ENCODE results near the gene FBXO41.

Gene FBXO41

GRCh38 chr2:73260338-73260984, 23.8 kb downstream of the FBXO41 start:
- DNase-seq (ENCODE audit: low spot score), result peak; percentile 31

DNA sequence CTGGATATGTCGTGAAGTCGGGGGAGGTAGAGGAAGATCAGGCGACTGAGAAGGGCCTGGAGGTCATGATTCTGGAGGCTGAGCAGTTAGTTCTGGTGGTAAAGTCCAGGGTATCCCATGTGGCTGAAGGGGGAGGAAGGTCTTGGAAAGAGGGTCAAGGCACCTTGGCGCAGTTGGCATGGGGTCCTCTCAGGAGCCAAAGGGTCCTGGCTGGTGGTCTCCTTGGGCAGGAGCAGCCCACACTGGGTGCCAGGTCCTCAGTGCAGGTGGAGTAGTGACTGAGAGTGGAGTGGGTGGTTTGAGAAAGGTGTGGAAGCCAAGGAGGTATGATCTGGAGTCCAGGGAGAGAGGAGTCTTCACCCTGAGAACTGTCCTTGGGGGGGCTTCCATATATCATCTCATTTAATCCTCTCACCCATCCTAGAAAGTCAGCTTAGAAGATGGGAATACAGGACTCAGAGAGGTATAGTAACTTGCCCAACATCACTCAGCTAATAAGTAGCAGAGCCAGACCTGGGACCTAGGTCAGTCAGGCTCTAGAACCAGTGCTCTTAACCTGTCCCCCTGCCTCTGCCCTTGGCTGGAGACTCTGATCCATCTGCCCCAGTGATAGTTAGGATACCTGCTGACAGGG, 24.5 kb downstream of the FBXO41 start:
- DNase-seq (ENCODE audit: low spot score), result no peak

GRCh38 chr2:73259276-73259675, 25.0 kb downstream of the FBXO41 start:
- DNase-seq (ENCODE audit: low spot score), result no peak

- no peak for DNase-seq (ENCODE audit: low spot score)
Observed at GRCh38 chr2:73258913-73259215, 25.4 kb downstream of the FBXO41 start.

GRCh38 chr2:73258186-73258912, 25.9 kb downstream of the FBXO41 start:
- no peak for DNase-seq (ENCODE audit: low spot score)

DNA sequence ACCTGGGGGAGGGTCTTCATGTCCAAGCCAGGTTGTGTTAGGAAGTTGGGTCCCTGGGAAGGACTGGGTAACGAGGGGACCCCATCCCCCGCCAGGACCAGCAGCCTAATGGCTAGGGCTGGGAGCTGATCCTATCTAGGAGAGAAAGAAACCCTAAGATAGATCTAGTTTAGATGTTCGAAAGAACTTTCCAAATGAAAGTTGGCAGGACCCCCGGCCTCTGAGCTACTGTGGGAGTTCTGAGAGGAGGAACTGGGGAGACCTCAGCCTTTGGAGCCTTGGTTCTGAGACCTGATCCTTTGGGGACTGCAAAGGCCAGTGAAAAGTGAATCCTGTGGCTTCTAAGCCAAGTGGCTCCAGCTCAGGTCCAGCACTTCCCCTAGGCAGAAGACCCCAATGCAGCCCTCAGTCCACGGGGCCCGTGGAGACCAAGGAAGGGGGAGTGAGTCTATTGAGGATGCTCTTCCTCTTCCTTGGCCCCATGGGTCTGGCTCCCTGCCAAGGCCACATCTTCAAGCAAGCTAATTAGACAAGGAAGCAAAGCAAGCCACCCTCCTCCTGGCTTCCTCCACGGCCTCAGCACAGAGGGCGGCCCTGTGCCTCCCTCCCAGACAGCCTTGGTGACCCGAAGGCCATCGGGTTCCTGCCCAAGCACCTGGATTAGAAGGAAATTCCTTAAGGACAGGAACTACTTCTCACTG, 26.7 kb downstream of the FBXO41 start:
- no peak for DNase-seq (ENCODE audit: low spot score)

DNA sequence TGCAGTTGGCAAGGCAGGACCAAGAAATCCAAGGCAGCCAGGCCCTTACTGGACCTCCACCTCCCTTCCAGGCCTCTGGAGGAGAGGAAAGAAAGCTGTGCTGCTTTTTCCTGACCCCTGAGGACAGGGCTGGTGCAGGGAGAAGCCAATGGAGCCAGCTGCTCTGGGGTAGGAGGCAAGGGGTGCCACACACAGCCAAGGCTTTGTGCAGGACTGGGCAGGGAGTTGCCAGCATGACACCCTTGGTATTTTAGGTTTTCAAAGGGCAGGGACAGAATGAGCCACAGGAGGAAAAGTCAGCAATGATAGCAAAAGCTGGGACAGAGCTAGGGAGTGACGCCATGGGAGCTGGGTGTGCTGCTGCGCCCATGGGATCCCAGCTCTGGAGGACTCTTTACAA, 27.3 kb downstream of the FBXO41 start:
- DNase-seq (ENCODE audit: low spot score), result no peak

DNA sequence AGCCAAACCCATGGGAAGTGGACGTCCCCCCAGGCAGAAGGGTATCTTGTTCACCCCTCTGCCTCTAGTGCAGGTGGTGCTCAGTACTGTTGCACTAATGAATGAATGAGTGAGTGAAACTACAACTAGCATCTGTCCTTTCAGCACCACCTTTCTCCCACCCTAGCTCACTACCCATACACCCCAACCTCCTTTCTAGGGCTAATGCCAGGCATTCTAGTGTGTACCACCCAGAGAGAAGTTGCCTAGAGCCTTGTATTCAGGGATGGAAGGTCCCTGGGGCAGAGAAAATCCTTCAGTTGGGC, 27.7 kb downstream of the FBXO41 start:
- DNase-seq (ENCODE audit: low spot score), result no peak

DNA sequence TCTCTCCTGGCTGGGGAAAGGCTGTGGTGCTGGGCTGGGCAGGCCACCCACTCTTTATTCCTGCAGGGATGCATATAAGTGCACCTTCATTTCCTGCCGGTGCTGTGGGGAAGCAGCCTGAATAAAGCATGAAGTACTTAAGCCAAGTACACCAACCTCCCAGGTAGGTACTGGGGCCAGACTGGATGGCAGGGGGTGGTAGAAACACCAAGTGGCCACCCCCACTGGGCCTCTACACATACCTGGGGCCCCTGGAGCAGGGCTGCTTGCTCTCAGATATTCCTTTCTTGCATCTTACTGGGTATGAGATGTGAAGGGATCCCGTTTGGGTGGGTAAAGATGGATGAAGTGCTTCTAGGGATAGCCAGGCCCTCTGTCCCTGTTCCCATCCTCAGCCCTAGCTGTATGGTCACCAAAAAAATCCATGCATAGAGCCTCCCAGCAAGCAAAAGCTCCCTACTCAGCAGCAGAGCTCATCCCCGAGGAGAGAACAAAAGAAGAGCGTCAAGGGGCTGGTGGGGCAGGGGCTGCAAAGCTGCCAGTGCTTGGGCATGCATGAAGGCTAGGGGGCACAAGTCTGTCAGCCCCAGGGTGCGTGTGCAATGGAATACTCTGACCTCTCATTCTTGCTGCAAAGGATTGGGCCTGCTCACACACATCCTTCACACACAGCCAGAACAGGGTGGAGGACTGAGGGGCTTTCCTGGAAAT, 28.2 kb downstream of the FBXO41 start:
- no peak for DNase-seq (ENCODE audit: low spot score)

DNA sequence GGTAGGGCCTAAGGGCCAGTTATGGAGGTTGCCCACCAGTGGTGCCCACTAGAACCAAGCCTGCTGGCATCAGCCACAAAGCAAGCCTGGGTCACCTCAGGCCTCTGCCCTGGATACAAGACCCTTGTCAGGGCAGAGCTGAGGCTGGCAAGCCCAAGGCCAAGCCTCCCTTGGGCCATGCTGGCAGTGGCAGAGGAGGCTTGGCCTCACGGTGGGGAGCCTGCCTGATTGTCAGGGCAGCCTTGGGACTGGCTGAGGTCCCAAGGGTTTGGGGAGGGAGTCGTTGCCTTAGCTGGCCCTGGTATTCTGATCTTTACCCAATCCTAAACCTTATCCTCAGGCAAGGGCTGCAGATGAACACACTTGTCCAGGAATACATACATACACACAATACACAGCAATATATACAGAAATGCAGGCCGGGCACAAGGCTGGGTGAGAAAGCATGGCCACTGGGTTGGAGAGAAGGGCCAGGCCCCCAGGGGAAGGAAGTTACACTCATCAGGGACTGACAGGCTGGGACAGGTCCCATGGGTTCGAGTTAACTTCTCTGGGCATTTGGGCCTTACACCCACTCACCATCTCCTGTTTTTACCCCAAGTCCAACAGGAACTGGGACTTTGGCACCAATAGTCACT, 29.2 kb downstream of the FBXO41 start:
- DNase-seq (ENCODE audit: low spot score), result no peak

GRCh38 chr2:73254343-73255006, 29.8 kb downstream of the FBXO41 start:
- no peak for DNase-seq (ENCODE audit: low spot score)

DNA sequence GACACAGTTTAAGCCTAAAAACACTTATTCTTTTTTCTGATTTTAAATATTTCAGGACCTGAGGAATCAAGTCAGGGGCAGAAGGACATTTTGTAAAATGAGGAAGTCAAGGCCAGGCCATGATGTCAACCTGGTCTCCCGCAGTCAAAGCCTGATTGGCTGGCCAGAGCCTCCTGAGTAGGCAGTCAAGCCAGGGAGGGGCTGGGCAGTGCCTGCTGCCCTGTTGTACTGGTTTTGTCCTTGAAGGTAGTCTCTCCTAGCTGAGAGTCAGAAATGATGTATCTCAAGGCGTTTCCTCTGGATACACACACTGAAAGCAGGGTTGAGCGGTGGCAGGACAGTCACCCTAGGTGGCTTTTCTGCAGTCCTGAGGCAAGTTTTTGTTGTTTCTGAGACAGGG, 30.4 kb downstream of the FBXO41 start:
- no peak for DNase-seq (ENCODE audit: low spot score)

- DNase-seq (ENCODE audit: low spot score), result no peak
Observed at GRCh38 chr2:73253400-73253799, 30.9 kb downstream of the FBXO41 start.

DNA sequence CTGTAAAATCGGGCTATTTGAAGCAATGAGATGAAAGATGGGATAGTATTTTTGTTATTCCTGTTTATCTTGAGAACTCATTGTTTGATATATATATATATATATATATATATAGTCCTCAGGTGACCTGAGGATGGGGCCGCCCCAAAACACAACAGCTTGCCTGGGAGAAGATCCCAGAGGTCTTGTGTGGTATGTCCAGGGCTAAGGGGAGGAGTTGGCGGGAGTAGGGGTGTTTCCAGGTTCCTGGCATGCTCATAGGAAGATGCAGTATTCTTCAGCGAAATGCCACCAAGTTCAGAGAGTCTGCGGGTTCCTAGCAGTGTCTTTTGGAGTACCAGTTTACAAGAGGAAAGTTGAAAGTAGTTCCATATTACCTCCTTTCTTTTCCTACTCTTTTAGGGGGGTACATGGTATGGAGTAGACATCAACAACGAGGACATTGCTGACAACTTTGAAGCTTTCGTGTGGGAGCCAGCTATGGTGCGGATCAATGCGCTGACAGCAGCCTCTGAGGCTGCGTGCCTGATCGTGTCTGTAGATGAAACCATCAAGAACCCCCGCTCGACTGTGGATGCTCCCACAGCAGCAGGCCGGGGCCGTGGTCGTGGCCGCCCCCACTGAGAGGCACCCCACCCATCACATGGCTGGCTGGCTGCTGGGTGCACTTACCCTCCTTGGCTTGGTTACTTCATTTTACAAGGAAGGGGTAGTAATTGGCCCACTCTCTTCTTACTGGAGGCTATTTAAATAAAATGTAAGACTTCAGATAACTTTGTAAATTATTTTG, 31.8 kb downstream of the FBXO41 start:
- DNase-seq (ENCODE audit: low spot score), result no peak

GRCh38 chr2:73250872-73251846, 33.1 kb downstream of the FBXO41 start:
- DNase-seq (ENCODE audit: low spot score), result no peak

GRCh38 chr2:73249636-73250035, 34.6 kb downstream of the FBXO41 start:
- no peak for DNase-seq (ENCODE audit: low spot score)

DNA sequence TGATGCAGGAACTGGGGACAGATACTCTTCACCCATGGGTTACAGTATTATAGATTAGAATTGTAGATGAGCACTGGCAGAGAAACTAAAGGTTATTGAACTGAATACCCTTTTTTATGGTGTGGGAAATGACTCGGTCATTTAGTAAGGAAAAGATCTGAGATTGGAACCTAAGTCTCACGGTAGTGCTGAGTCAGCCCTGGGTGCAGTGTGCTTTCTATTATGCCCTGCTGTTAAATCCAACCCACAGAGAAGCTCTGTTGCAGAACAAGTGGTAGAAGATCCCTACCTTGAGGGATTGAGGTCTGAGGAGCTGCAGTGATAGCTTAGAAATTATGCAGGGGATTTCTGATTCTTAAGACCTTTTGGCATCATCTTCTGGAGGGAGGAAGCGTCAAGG, 37.4 kb downstream of the FBXO41 start:
- DNase-seq (ENCODE audit: low spot score), result no peak

- DNase-seq (ENCODE audit: low spot score), result no peak
Observed at GRCh38 chr2:73244580-73244979, 39.7 kb downstream of the FBXO41 start.

- DNase-seq (ENCODE audit: low spot score), result peak; percentile 38
Observed at GRCh38 chr2:73243884-73244570, 40.3 kb downstream of the FBXO41 start.

Measured in COLO829 (cell line).